Choroid plexus epithelial cell (primary cell): Measurements from ENCODE around the gene SPDYE11.
A peak's percentile ranks its signal among the peaks of the same experiment; 100 is the strongest.
"Not testable (repeated sequence)": the region's sequence is repeated elsewhere in the genome, so short reads cannot be mapped to it uniquely, and the experiment has no call there.

ENCODE experiments used
- DNase-seq: peaks from one replicate; pipeline ENCODE4 v3.0.0-alpha.2; 2010; ENCODE audit warnings: low read depth
- H3K4me3 ChIP-seq: 2 replicates; pipeline ENCODE4 v1.5.1; 2011; ENCODE audit warnings: low read depth, mild to moderate bottlenecking, control low read depth, low read length, moderate library complexity

SPDYE11 gene

GRCh38 chr7:73057811-73058210 lies at the start of gene SPDYE11:
TSS of gene SPDYE11 (minus strand) at chr7:73057911. CDS start at chr7:73056111, 1,800 bp downstream.
- H3K4me3 ChIP-seq, DNase-seq: not testable (repeated sequence)

- not testable (repeated sequence) for H3K4me3 ChIP-seq
Measured at GRCh38 chr7:73085938-73086337, 28.2 kb upstream of the SPDYE11 start, which contains the start of gene SPDYE9. TSS of gene SPDYE9 (minus strand) at chr7:73086038. CDS start at chr7:73084238, 1,800 bp downstream.

GRCh38 chr7:73029666-73030065 lies 28.0 kb downstream of the SPDYE11 start, which contains the start of gene SPDYE8:
TSS of gene SPDYE8 (minus strand) at chr7:73029766. CDS start at chr7:73027966, 1,800 bp downstream.
- H3K4me3 ChIP-seq, DNase-seq: not testable (repeated sequence)

More at GRCh38 chr7:73085938-73086337, 28.2 kb upstream of the SPDYE11 start, which contains the start of gene SPDYE9:
- not testable (repeated sequence) for DNase-seq

GRCh38 chr7:73006491-73006890 lies 51.2 kb downstream of the SPDYE11 start:
- H3K4me3 ChIP-seq: peak overlapping the region; percentile 48
- DNase-seq: peak; percentile 15

- peak; percentile 83 for DNase-seq
- H3K4me3 ChIP-seq: peak overlapping the region; percentile 68
Measured at GRCh38 chr7:73005693-73006447, 51.8 kb downstream of the SPDYE11 start.

GRCh38 chr7:73005356-73005692 lies 52.4 kb downstream of the SPDYE11 start:
- DNase-seq: not testable (repeated sequence)
- peak overlapping the region; percentile 68 for H3K4me3 ChIP-seq

GRCh38 chr7:72997887-72998468 lies 59.7 kb downstream of the SPDYE11 start:
- DNase-seq, H3K4me3 ChIP-seq: not testable (repeated sequence)
